GM12874 (cell line): ENCODE results near the gene ANKRD44.

ENCODE experiments used
- TF ChIP-seq, protein P1 (sequence below): IDR thresholded peaks from 2 replicates; pipeline ENCODE4 v1.5.1; 2011; ENCODE audit warnings: low read depth, mild to moderate bottlenecking, control low read depth, low read length, moderate library complexity; ENCODE audit not compliant: insufficient read depth

ANKRD44 gene

DNA sequence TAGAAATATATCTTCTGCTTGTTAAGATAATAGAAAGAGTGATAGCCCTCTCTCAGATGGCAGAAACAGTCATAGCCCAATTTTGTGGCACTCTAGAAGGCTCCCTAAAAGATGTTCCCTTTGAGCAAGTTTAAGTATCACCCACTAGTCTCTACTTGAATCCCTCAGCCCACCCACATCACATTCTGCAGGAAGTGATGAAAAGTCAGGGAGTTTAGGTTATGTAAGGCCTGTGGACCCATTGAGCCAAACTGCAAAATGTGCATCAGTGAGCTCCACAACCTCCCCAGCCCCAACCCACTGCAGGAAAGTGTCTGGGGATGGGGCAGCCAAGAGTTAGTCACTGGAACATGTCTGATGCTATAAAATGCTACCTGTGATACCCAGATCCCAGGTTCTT lies 25.6 kb downstream of the ANKRD44 start:
- TF ChIP-seq, protein P1, sequence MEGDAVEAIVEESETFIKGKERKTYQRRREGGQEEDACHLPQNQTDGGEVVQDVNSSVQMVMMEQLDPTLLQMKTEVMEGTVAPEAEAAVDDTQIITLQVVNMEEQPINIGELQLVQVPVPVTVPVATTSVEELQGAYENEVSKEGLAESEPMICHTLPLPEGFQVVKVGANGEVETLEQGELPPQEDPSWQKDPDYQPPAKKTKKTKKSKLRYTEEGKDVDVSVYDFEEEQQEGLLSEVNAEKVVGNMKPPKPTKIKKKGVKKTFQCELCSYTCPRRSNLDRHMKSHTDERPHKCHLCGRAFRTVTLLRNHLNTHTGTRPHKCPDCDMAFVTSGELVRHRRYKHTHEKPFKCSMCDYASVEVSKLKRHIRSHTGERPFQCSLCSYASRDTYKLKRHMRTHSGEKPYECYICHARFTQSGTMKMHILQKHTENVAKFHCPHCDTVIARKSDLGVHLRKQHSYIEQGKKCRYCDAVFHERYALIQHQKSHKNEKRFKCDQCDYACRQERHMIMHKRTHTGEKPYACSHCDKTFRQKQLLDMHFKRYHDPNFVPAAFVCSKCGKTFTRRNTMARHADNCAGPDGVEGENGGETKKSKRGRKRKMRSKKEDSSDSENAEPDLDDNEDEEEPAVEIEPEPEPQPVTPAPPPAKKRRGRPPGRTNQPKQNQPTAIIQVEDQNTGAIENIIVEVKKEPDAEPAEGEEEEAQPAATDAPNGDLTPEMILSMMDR: no peak

GRCh38 chr2:197281421-197281820 lies 29.2 kb downstream of the ANKRD44 start:
- TF ChIP-seq, protein P1: no peak

GRCh38 chr2:197280015-197280702 lies 30.4 kb downstream of the ANKRD44 start:
- TF ChIP-seq, protein P1: no peak

DNA sequence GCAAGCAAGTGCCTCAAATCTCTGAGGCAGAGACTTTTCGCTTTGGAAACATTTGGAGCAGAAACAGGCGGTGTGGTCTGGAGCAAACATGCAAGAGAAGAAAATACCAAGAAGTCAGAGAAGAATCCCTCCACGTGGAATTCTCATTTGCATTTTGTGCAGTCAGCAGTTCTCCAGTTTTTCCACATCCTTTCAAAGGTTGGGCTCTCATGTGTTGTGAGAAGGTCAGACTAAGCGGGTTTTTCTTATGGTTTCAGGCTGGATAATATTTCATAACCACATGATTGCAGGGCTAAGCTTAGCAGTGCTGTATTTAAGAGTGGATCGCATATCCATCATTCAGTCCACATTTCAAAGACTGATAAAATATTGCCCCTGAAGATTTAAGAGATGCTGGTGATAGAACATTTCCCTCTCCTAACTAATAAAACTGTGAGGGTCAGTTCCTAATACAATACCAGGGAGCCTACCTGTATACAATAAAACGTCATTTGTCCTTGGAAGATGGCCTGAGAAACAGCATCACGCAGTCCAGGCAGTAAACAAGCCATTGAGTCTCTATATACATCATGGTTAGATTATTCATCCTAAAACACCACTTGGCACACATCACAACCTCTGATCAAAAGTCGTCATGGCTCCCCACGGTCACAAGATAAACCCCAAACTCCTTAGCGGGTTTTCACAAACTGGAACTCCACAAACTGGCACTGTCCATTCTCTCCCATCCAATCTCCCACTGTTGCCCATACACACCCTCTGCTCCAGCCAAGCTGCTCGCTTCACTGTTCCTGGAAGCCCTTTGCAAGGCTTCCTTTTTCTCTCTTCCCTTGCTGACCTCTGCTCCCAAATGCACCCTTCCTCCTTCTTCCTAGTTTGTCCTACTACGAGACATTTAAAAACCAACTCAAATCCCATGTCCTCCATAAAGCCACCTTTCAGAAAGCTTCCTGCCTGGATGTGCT lies 31.5 kb downstream of the ANKRD44 start:
- TF ChIP-seq, protein P1: no peak

DNA sequence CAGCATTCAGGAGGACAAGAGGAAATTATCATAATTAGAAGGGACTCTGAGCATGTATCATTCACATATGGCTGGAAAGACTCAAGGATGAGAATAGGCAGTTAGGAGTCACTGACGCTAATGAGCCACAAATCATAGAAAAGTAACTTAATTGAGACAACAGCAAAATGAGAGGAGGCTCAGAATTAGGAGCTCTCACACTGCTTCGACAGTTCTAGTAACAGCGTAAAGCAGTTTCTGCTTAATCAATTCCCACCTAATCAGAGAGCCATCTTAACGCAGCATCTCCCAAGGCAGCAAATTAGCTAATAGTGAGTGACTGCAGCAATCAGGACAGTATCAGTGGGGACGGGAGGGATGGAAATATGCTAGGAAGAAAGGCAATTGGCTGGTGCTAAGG lies 32.8 kb downstream of the ANKRD44 start:
- TF ChIP-seq, protein P1: no peak

DNA sequence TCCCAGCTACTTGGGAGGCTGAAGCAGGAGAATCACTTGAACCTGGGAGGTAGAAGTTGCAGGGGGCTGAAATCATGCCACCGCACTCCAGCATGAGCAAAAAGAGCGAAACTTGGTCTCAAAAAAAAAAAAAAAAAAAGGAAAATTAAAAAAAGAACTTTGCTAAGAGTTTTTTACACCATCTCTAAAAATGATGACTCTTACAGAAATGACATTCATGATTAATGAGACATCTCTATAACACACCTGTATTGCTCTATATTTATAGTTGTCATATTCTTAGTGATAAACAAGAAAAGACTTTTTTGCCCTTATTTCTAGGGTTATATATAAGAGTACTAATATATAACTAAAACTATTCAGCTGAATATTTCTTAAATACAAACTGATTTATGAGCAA lies 34.4 kb downstream of the ANKRD44 start:
- TF ChIP-seq, protein P1: no peak

- TF ChIP-seq, protein P1: no peak
Measured at GRCh38 chr2:197274937-197275336, 35.6 kb downstream of the ANKRD44 start.
